Fibroblast of lung (primary cell): Measurements from ENCODE around the gene FOXI1. TPM values are rescaled to one million over a fixed set of nuclear protein-coding genes. Genes with fewer than 3 reads are reported as not detected.
A peak's percentile ranks its signal among the peaks of the same experiment; 100 is the strongest.

ENCODE experiments used
- DNase-seq, 2 donors: peaks; one replicate each; pipeline versions ENCODE4 v3.0.0 to v3.0.0-alpha.2; 2010; ENCODE audit warnings: low read depth in 2 of 2
- H2AFZ ChIP-seq: 2 replicates; pipeline ENCODE4 v1.5.1; 2012; ENCODE audit warnings: low read length, control low read depth, inconsistent platforms
- H3K27ac ChIP-seq: 2 replicates; pipeline ENCODE4 v1.5.1; 2011; ENCODE audit warnings: low read length, control low read depth; ENCODE audit not compliant: insufficient read depth
- H3K27me3 ChIP-seq: 2 replicates; pipeline ENCODE4 v1.5.1; 2011; ENCODE audit warnings: mild to moderate bottlenecking, low read length; ENCODE audit not compliant: control insufficient read depth, insufficient read depth
- H3K36me3 ChIP-seq: 2 replicates; pipeline ENCODE4 v1.5.1; 2011; ENCODE audit warnings: low read length; ENCODE audit not compliant: control insufficient read depth, insufficient read depth
- H3K4me1 ChIP-seq: 2 replicates; pipeline ENCODE4 v1.5.1; 2011; ENCODE audit warnings: low read length; ENCODE audit not compliant: control insufficient read depth, insufficient read depth; ENCODE audit errors: extremely low read depth
- H3K4me2 ChIP-seq: 2 replicates; pipeline ENCODE4 v1.5.1; 2011; ENCODE audit warnings: low read length, control low read depth; ENCODE audit not compliant: insufficient read depth; ENCODE audit errors: extremely low read depth
- H3K4me3 ChIP-seq, 4 experiments: fragments of 200-600 bp in 1 of 4; sonication (generic) in 1 of 4; replicated peaks in 1 of 4; 2 replicates each; pipeline ENCODE4 v1.5.1; 2011 to 2016; ENCODE audit warnings: low read length in 4 of 4, low read depth in 3 of 4, mild to moderate bottlenecking in 3 of 4, control low read depth in 2 of 4, inconsistent platforms in 1 of 4, mixed read lengths in 1 of 4; ENCODE audit not compliant: insufficient read depth in 1 of 4; ENCODE audit errors: control extremely low read depth in 1 of 4
- H3K79me2 ChIP-seq: 2 replicates; pipeline ENCODE4 v1.5.1; 2012; ENCODE audit warnings: mild to moderate bottlenecking, low read length, inconsistent platforms; ENCODE audit not compliant: control insufficient read depth, insufficient read depth
- H3K9ac ChIP-seq: 2 replicates; pipeline ENCODE4 v1.5.1; 2011; ENCODE audit warnings: mild to moderate bottlenecking, low read length, control low read depth; ENCODE audit not compliant: insufficient read depth
- H3K9me3 ChIP-seq: 2 replicates; pipeline ENCODE4 v1.5.1; 2012; ENCODE audit warnings: low read depth, low read length; ENCODE audit not compliant: control insufficient read depth, insufficient read depth
- H4K20me1 ChIP-seq: 2 replicates; pipeline ENCODE4 v1.5.1; 2011; ENCODE audit warnings: low read length; ENCODE audit not compliant: control insufficient read depth, insufficient read depth; ENCODE audit errors: extremely low read depth
- EZH2 ChIP-seq: IDR thresholded peaks from 2 replicates; pipeline ENCODE4 v1.5.1; 2012; ENCODE audit warnings: low read length, control low read depth, mild to moderate bottlenecking; ENCODE audit errors: missing control alignments
- polyA plus RNA-seq, 2 donors: library from polyadenylated mRNA; depleted of rRNA in 1 of 2; stranded (reverse) in 1 of 2; unstranded in 1 of 2; fragments of >200 nt; gene quantifications; 2 replicates each; pipeline ENCODE4 v1.2.1, GENCODE V29; 2011 to 2012; ENCODE audit warnings: missing spikeins in 1 of 2
- total RNA-seq: library from RNA; depleted of rRNA; stranded (reverse); fragments of >200 nt; gene quantifications from 2 replicates; pipeline ENCODE4 v1.2.1, GENCODE V29; 2014
- TF ChIP-seq, protein P1 (sequence below), 2 donors: IDR thresholded peaks in 1 of 2; conservative IDR thresholded peaks in 1 of 2; 1 replicate in 1 of 2; 2 replicates in 1 of 2; pipeline ENCODE4 v1.5.1; 2011 to 2012; ENCODE audit warnings: low read length in 2 of 2, control low read depth in 1 of 2, inconsistent platforms in 1 of 2, low read depth in 1 of 2, mild to moderate bottlenecking in 1 of 2

FOXI1 gene
- total and polyA plus RNA-seq, 2 donors (not counting 1 experiment from before 2014, with no cell fraction given) = not detected

DNA sequence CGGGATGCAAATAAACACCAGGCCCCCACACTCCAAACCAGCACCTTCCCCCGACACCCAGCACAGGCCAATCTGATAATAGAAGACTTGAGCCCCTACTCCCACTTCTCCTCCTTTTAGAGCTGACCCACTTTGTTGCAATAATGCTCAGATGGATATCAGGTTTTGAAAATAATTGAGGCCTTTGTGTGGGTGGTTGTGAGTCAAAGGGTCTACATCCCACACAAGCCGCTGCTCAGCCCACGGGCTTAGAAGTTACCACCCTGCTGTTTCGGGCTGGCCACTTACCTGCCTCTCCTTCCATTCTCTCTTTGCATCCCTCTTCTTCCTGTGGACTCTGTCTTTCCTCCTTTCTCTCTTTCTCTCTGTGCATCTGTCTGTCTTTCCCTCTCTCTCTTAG, 36.2 kb upstream of the FOXI1 start:
- no peak for DNase-seq
- Histone ChIP-seq H3K4me3 (no peak overlapping the region), H3K27ac (no peak overlapping the region), H3K4me1 (no peaks in the 10 kb centered on the region), H3K9me3 (no peaks in the 10 kb centered on the region), H3K4me2 (no peak overlapping the region), H2AFZ (no peak overlapping the region), H3K9ac (no peak overlapping the region), H4K20me1 (no peaks in the 10 kb centered on the region), H3K36me3 (no peaks in the 10 kb centered on the region), H3K27me3 (no peaks in the 10 kb centered on the region), H3K79me2 (no peaks in the 10 kb centered on the region)
- TF ChIP-seq EZH2 = no peak
- TF ChIP-seq, protein P1, sequence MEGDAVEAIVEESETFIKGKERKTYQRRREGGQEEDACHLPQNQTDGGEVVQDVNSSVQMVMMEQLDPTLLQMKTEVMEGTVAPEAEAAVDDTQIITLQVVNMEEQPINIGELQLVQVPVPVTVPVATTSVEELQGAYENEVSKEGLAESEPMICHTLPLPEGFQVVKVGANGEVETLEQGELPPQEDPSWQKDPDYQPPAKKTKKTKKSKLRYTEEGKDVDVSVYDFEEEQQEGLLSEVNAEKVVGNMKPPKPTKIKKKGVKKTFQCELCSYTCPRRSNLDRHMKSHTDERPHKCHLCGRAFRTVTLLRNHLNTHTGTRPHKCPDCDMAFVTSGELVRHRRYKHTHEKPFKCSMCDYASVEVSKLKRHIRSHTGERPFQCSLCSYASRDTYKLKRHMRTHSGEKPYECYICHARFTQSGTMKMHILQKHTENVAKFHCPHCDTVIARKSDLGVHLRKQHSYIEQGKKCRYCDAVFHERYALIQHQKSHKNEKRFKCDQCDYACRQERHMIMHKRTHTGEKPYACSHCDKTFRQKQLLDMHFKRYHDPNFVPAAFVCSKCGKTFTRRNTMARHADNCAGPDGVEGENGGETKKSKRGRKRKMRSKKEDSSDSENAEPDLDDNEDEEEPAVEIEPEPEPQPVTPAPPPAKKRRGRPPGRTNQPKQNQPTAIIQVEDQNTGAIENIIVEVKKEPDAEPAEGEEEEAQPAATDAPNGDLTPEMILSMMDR (conservative IDR thresholded peaks at IDR 0.05 in 1 of 2, IDR thresholded peaks at IDR 0.05 in 1 of 2; ENCODE audit: low read depth in 1 of 2, low read length in 2 of 2) = no peak

DNA sequence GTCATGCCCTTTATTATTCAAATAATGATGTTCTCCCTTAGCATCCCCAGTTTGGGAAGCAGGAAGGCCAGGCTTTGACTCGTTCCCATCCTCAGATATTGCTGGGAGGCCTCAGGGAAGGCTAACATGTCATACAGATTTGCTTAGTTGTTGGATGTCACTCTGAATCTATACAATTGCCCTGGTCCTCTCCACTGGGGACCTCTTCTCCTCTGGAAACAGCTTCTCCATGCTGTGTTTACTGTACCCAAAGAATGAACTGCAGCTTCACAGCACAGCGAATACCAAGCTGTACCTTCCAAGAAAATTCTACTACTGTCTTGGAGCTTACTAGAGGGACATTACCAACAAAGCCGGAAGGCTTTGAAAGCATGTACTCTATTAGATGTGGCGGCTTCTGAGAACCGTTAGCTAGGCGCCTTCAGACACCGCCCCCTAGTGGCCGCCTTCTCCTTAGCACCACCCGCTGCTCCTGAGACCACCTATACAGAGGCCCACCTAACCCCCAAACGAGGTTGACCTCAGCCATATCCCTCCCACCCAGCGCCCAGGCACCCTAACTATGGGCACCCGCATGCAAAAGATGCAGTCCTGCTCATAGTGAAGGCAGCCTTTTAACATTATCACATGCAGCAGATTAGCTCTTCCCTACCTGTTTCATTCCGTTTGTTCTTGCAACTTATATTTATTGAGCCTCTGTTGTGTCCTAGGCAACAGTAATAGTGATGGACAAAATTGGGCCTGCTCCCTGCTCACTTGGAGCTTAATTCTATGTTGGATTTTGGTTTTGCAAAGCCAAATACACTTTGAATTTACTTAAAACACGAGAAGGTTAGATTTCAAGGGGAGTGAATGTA, 34.9 kb upstream of the FOXI1 start:
- no peak overlapping the region for H3K27ac ChIP-seq
- TF ChIP-seq, protein P1 (conservative IDR thresholded peaks at IDR 0.05 in 1 of 2, IDR thresholded peaks at IDR 0.05 in 1 of 2; ENCODE audit: low read depth in 1 of 2, low read length in 2 of 2) = peak; percentile 58 to 80
- no peak for TF ChIP-seq EZH2
- H3K9ac ChIP-seq = no peak overlapping the region
- H3K4me3 ChIP-seq = no peak overlapping the region
- H3K4me1 ChIP-seq = no peaks in the 10 kb centered on the region
- peak; percentile 36 to 54 for DNase-seq
- no peak overlapping the region for H3K4me2 ChIP-seq
- H3K9me3 ChIP-seq = no peaks in the 10 kb centered on the region
- no peaks in the 10 kb centered on the region for H3K36me3 ChIP-seq
- H4K20me1 ChIP-seq = no peaks in the 10 kb centered on the region
- H2AFZ ChIP-seq = no peak overlapping the region
- H3K27me3 ChIP-seq = no peaks in the 10 kb centered on the region
- H3K79me2 ChIP-seq = no peaks in the 10 kb centered on the region

DNA sequence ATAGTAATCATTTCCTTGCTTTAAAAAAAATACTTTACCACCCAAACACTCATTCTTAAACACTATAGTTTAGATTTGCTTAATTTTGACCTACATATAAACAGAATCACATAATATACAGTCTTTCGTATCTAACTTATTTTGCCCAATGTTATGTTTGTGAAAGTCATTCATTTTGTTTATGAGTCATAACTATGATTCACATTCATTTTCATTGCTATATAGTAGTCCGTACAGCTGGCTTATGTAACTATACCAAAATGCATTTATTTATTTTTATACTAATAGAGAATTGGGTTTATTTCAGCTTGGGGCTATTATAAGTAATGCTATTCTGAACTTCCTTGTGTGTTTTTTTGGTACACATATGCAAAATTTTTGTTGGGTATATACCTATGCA, 33.9 kb upstream of the FOXI1 start:
- Histone ChIP-seq H3K4me2 (no peak overlapping the region), H3K36me3 (no peaks in the 10 kb centered on the region), H2AFZ (no peak overlapping the region), H4K20me1 (no peaks in the 10 kb centered on the region), H3K79me2 (no peaks in the 10 kb centered on the region), H3K27me3 (no peaks in the 10 kb centered on the region), H3K4me3 (no peak overlapping the region), H3K9ac (no peak overlapping the region), H3K4me1 (no peaks in the 10 kb centered on the region), H3K9me3 (no peaks in the 10 kb centered on the region), H3K27ac (no peak overlapping the region)
- DNase-seq = no peak
- no peak for TF ChIP-seq EZH2
- TF ChIP-seq, protein P1 (conservative IDR thresholded peaks at IDR 0.05 in 1 of 2, IDR thresholded peaks at IDR 0.05 in 1 of 2; ENCODE audit: low read depth in 1 of 2, low read length in 2 of 2) = no peak
